ENCODE results near the gene GAREM2. TPM values are rescaled to one million over a fixed set of nuclear protein-coding genes. Genes with fewer than 3 reads are reported as not detected.

Gene GAREM2
- total RNA-seq, 2 donors from 2014 or later = 1.6 TPM

- Histone ChIP-seq H3K27me3 (no peaks in the 10 kb centered on the region), H3K9me3 (no peaks in the 10 kb centered on the region), H3K27ac (no peak overlapping the region), H3K4me3 (no peak overlapping the region), H3K4me1 (peaks cover 13% of the 10 kb centered on the region), H3K36me3 (replicated peaks in 1 of 2; ENCODE audit: insufficient read depth in 1 of 2, low read depth in 2 of 2) (no peaks in the 10 kb centered on the region)
- WGBS, 2 donors = 90 to 93% methylated on average over 10 to 16 of the region's 16 CpGs
- DNase-seq (no peak), ATAC-seq (no peak)
- TF ChIP-seq POLR2A (IDR thresholded peaks at IDR 0.05) = no peak
- no peak for TF ChIP-seq CTCF (IDR thresholded peaks at IDR 0.05)
- intact Hi-C loops (cut with DNase I) = no loop called here
These were observed 13.3 kb downstream of the GAREM2 start for GRCh38 chr2:26185954-26186770.

- Histone ChIP-seq H3K4me3 (no peak overlapping the region), H3K36me3 (replicated peaks in 1 of 2; ENCODE audit: insufficient read depth in 1 of 2, low read depth in 2 of 2) (peaks cover 5% of the 10 kb centered on the region in 2 donors), H3K27ac (no peak overlapping the region), H3K4me1 (peaks cover 13% of the 10 kb centered on the region), H3K27me3 (no peaks in the 10 kb centered on the region), H3K9me3 (no peaks in the 10 kb centered on the region)
- no peak for DNase-seq
- 88 to 92% methylated on average over 15 of the region's 15 CpGs for WGBS, 2 donors
- TF ChIP-seq CTCF (IDR thresholded peaks at IDR 0.05) (no peak), POLR2A (IDR thresholded peaks at IDR 0.05) (no peak)
- intact Hi-C loops (cut with DNase I) = no loop called here
- ATAC-seq = no peak
These were observed 14.2 kb downstream of the GAREM2 start for GRCh38 chr2:26187114-26187513.

GRCh38 chr2:26187537-26188104, 14.7 kb downstream of the GAREM2 start:
- Histone ChIP-seq H3K9me3 (no peaks in the 10 kb centered on the region), H3K36me3 (replicated peaks in 1 of 2; ENCODE audit: insufficient read depth in 1 of 2, low read depth in 2 of 2) (peaks cover 5 to 10% of the 10 kb centered on the region in 2 donors), H3K27me3 (no peaks in the 10 kb centered on the region), H3K27ac (no peak overlapping the region), H3K4me3 (no peak overlapping the region), H3K4me1 (peaks cover 13% of the 10 kb centered on the region)
- 90 to 91% methylated on average over 12 to 13 of the region's 16 CpGs for WGBS, 2 donors
- no peak for TF ChIP-seq POLR2A (IDR thresholded peaks at IDR 0.05)
- TF ChIP-seq CTCF (IDR thresholded peaks at IDR 0.05) = no peak
- DNase-seq (no peak), ATAC-seq (no peak)
- intact Hi-C loops (cut with DNase I) = no loop called here

GRCh38 chr2:26189123-26189522, 16.2 kb downstream of the GAREM2 start:
- H3K27ac ChIP-seq = no peak overlapping the region
- ATAC-seq = no peak
- no peak overlapping the region for H3K4me3 ChIP-seq
- WGBS, 2 donors = 80 to 82% methylated on average over 4 of the region's 4 CpGs
- intact Hi-C loops (cut with DNase I) = no loop called here
- peaks cover 13% of the 10 kb centered on the region for H3K4me1 ChIP-seq
- TF ChIP-seq POLR2A (IDR thresholded peaks at IDR 0.05) = no peak
- no peak for TF ChIP-seq CTCF (IDR thresholded peaks at IDR 0.05)
- H3K27me3 ChIP-seq = no peaks in the 10 kb centered on the region
- H3K9me3 ChIP-seq = no peaks in the 10 kb centered on the region
- DNase-seq = no peak
- H3K36me3 ChIP-seq (replicated peaks in 1 of 2; ENCODE audit: insufficient read depth in 1 of 2, low read depth in 2 of 2) = peaks cover 14 to 22% of the 10 kb centered on the region in 2 donors
